ENCODE measurements around the gene ROR2. TPM values are rescaled to one million over a fixed set of nuclear protein-coding genes. Genes with fewer than 3 reads are reported as not detected.
A peak's percentile ranks its signal among the peaks of the same experiment; 100 is the strongest.

ROR2 gene
- total and polyA plus RNA-seq, 4 donors = 0.13 to 0.84 (median 0.52) TPM

DNA sequence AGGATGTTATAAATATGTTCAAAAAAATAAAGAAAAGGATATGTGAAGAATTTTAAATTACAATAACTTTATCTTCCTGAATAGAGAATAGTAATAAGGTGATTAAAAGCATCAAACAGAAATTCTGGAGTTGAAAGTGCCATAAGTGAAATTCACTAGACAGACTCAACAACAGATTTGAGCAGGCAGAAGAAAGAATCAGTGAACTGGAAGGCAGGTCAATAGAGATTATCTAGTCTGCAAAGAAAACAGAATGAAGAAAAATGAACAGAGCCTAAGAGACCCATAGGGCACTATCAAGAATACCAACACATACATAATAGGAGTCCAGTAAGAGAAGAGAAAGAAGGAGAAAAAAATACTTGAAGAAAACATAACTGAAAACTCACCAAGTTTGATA, 162.1 kb downstream of the ROR2 start (continued):
- TF ChIP-seq, protein P1, sequence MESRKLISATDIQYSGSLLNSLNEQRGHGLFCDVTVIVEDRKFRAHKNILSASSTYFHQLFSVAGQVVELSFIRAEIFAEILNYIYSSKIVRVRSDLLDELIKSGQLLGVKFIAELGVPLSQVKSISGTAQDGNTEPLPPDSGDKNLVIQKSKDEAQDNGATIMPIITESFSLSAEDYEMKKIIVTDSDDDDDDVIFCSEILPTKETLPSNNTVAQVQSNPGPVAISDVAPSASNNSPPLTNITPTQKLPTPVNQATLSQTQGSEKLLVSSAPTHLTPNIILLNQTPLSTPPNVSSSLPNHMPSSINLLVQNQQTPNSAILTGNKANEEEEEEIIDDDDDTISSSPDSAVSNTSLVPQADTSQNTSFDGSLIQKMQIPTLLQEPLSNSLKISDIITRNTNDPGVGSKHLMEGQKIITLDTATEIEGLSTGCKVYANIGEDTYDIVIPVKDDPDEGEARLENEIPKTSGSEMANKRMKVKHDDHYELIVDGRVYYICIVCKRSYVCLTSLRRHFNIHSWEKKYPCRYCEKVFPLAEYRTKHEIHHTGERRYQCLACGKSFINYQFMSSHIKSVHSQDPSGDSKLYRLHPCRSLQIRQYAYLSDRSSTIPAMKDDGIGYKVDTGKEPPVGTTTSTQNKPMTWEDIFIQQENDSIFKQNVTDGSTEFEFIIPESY (IDR thresholded peaks at IDR 0.05) = no peak
- TF ChIP-seq TAF1 (conservative IDR thresholded peaks at IDR 0.05) (no peak), YY1 (IDR thresholded peaks at IDR 0.05) (no peak), FOXA1 (IDR thresholded peaks at IDR 0.05) (no peak), RXRA (IDR thresholded peaks at IDR 0.05) (no peak), SP1 (IDR thresholded peaks at IDR 0.05) (no peak)

DNA sequence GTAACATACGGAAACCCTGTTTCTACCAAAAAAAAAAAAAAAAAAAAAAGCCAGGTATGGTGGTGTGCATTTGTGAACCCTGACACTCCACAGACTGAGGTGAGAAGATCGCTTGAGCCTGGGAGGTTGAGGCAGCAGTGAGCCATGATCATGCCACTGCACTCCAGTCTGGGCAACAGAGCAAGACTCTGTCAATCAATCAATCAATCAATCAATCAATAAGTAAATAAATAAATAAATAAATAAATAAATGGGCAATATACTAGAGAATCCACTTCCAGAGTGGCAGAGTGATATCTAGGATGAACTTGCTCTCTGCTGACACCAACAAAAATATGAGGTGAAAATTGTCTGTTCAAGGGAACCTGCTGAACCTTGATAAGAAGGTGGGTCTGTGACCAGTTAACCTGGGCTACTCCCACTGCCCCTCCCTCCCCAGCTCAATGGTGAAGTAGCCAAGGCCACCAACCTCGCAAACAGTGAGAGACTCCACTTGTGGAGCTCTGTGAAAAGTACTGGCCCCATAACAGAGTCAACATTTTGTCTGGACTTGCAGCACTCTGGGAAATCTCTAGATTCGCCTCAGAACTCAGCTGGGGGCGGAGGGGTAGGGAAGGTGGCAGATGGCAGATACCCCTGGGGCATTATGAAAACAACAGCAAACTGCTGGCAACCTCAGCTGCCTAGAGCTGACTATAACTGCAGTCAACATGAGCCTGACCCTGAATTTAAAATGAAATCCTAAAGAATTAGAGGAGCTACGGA, 163.7 kb downstream of the ROR2 start:
- WGBS = 73% methylated on average over 6 of the region's 6 CpGs
- H3K9me3 ChIP-seq (ENCODE audit: control insufficient read depth in 4 of 4, low read length in 3 of 4) = peaks cover 0 to 2% (median 0%) of the 10 kb centered on the region in 4 donors
- no peaks in the 10 kb centered on the region for H3K4me1 ChIP-seq (ENCODE audit: control insufficient read depth in 4 of 4, insufficient read depth in 4 of 4, low read length in 3 of 4)
- H3K4me3 ChIP-seq (ENCODE audit: low read depth in 1 of 3, low read length in 3 of 3) = no peak overlapping the region
- peaks cover 0 to 8% (median 0%) of the 10 kb centered on the region in 4 donors for H3K27me3 ChIP-seq (ENCODE audit: control insufficient read depth in 4 of 4, insufficient read depth in 4 of 4, low read length in 3 of 4)
- no peak for TF ChIP-seq GABPA (IDR thresholded peaks at IDR 0.05 in 1 of 2, conservative IDR thresholded peaks at IDR 0.05 in 1 of 2)
- TF ChIP-seq JUND (IDR thresholded peaks at IDR 0.05) = no peak
- TF ChIP-seq EGR1 (IDR thresholded peaks at IDR 0.05; ENCODE audit: low read depth in 2 of 2) = no peak
- no peak for TF ChIP-seq TAF1 (conservative IDR thresholded peaks at IDR 0.05)
- TF ChIP-seq, protein P2, sequence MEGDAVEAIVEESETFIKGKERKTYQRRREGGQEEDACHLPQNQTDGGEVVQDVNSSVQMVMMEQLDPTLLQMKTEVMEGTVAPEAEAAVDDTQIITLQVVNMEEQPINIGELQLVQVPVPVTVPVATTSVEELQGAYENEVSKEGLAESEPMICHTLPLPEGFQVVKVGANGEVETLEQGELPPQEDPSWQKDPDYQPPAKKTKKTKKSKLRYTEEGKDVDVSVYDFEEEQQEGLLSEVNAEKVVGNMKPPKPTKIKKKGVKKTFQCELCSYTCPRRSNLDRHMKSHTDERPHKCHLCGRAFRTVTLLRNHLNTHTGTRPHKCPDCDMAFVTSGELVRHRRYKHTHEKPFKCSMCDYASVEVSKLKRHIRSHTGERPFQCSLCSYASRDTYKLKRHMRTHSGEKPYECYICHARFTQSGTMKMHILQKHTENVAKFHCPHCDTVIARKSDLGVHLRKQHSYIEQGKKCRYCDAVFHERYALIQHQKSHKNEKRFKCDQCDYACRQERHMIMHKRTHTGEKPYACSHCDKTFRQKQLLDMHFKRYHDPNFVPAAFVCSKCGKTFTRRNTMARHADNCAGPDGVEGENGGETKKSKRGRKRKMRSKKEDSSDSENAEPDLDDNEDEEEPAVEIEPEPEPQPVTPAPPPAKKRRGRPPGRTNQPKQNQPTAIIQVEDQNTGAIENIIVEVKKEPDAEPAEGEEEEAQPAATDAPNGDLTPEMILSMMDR (IDR thresholded peaks at IDR 0.05; ENCODE audit: low read depth, low read length, missing input control) = no peak
- TF ChIP-seq, protein P3, sequence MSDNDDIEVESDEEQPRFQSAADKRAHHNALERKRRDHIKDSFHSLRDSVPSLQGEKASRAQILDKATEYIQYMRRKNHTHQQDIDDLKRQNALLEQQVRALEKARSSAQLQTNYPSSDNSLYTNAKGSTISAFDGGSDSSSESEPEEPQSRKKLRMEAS (IDR thresholded peaks at IDR 0.05) = no peak
- H3K27ac ChIP-seq (ENCODE audit: low read depth in 1 of 2, low read length in 2 of 2) = no peak overlapping the region
- no peak for DNase-seq (ENCODE audit: low spot score)
- no peaks in the 10 kb centered on the region for H3K36me3 ChIP-seq (ENCODE audit: control insufficient read depth in 4 of 4, insufficient read depth in 3 of 4, low read depth in 1 of 4, low read length in 3 of 4)
- no peak overlapping the region for H3K9ac ChIP-seq (ENCODE audit: low read depth in 1 of 2, low read length in 2 of 2)

DNA sequence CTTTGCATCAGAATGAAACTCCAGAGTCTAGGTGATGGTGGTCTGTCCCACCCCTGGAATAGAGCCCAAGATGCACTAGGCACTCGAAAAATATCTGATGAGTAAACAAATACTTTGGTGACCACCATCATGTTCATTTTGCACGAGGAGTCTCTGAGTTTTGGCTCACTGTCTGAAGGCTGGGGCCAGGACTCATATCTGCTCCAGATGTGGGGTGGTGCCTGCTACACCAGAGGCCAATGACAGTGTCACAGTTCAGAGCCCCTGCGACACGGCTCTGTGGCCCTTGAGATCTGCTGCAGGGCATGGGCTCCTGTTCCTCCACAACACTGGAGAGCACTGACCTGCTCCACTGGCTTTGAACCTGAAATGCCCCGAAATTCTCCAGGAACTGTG, 164.6 kb downstream of the ROR2 start:
- Histone ChIP-seq H3K36me3 (ENCODE audit: control insufficient read depth in 4 of 4, insufficient read depth in 3 of 4, low read depth in 1 of 4, low read length in 3 of 4) (no peaks in the 10 kb centered on the region), H3K27me3 (ENCODE audit: control insufficient read depth in 4 of 4, insufficient read depth in 4 of 4, low read length in 3 of 4) (peaks cover 0 to 8% (median 0%) of the 10 kb centered on the region in 4 donors), H3K9ac (ENCODE audit: low read depth in 1 of 2, low read length in 2 of 2) (no peak overlapping the region), H3K4me1 (ENCODE audit: control insufficient read depth in 4 of 4, insufficient read depth in 4 of 4, low read length in 3 of 4) (no peaks in the 10 kb centered on the region), H3K9me3 (ENCODE audit: control insufficient read depth in 4 of 4, low read length in 3 of 4) (peaks cover 0 to 2% (median 0%) of the 10 kb centered on the region in 4 donors), H3K4me3 (ENCODE audit: low read depth in 1 of 3, low read length in 3 of 3) (no peak overlapping the region), H3K27ac (ENCODE audit: low read depth in 1 of 2, low read length in 2 of 2) (no peak overlapping the region)
- DNase-seq (ENCODE audit: low spot score) = peak; percentile 73
- WGBS = 72% methylated on average over 5 of the region's 5 CpGs
- TF ChIP-seq YY1 (IDR thresholded peaks at IDR 0.05) (no peak), RAD21 (IDR thresholded peaks at IDR 0.05) (no peak), RXRA (IDR thresholded peaks at IDR 0.05) (no peak), FOXA2 (IDR thresholded peaks at IDR 0.05) (no peak), FOXA1 (IDR thresholded peaks at IDR 0.05) (no peak), GABPA (IDR thresholded peaks at IDR 0.05 in 1 of 2, conservative IDR thresholded peaks at IDR 0.05 in 1 of 2) (no peak), HNF4A (conservative IDR thresholded peaks at IDR 0.05) (no peak)
- TF ChIP-seq, protein P2 (IDR thresholded peaks at IDR 0.05; ENCODE audit: low read depth, low read length, missing input control) = no peak
- TF ChIP-seq, protein P4, sequence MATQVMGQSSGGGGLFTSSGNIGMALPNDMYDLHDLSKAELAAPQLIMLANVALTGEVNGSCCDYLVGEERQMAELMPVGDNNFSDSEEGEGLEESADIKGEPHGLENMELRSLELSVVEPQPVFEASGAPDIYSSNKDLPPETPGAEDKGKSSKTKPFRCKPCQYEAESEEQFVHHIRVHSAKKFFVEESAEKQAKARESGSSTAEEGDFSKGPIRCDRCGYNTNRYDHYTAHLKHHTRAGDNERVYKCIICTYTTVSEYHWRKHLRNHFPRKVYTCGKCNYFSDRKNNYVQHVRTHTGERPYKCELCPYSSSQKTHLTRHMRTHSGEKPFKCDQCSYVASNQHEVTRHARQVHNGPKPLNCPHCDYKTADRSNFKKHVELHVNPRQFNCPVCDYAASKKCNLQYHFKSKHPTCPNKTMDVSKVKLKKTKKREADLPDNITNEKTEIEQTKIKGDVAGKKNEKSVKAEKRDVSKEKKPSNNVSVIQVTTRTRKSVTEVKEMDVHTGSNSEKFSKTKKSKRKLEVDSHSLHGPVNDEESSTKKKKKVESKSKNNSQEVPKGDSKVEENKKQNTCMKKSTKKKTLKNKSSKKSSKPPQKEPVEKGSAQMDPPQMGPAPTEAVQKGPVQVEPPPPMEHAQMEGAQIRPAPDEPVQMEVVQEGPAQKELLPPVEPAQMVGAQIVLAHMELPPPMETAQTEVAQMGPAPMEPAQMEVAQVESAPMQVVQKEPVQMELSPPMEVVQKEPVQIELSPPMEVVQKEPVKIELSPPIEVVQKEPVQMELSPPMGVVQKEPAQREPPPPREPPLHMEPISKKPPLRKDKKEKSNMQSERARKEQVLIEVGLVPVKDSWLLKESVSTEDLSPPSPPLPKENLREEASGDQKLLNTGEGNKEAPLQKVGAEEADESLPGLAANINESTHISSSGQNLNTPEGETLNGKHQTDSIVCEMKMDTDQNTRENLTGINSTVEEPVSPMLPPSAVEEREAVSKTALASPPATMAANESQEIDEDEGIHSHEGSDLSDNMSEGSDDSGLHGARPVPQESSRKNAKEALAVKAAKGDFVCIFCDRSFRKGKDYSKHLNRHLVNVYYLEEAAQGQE (IDR thresholded peaks at IDR 0.05) = no peak
- TF ChIP-seq, protein P3 (IDR thresholded peaks at IDR 0.05) = no peak
- TF ChIP-seq, protein P5, sequence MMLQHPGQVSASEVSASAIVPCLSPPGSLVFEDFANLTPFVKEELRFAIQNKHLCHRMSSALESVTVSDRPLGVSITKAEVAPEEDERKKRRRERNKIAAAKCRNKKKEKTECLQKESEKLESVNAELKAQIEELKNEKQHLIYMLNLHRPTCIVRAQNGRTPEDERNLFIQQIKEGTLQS (IDR thresholded peaks at IDR 0.05) = no peak

All from liver (tissue), 9 donors.